ENCODE results near the gene KRTAP24-1.

DNA sequence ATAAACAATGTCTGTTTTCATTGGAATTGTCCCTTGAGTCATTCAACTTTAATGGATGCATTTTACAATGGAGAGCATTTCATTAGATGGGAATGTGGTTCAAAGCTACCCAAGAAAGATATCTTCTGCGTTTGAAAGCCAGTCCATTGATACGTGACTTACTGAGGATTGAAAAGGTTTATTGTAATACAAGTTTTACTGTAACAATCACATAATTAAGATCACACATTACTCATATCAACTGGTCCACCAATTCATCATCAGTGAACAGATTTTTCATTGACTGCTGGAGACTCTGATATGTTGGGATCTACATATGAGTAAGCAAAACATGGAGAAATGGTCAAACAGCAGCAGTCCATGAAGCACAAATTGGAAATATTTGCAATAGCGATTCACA is 32.8 kb downstream of the KRTAP24-1 start:
- TF ChIP-seq POLR2A (IDR thresholded peaks at IDR 0.05): no peak
- TF ChIP-seq, protein P1, sequence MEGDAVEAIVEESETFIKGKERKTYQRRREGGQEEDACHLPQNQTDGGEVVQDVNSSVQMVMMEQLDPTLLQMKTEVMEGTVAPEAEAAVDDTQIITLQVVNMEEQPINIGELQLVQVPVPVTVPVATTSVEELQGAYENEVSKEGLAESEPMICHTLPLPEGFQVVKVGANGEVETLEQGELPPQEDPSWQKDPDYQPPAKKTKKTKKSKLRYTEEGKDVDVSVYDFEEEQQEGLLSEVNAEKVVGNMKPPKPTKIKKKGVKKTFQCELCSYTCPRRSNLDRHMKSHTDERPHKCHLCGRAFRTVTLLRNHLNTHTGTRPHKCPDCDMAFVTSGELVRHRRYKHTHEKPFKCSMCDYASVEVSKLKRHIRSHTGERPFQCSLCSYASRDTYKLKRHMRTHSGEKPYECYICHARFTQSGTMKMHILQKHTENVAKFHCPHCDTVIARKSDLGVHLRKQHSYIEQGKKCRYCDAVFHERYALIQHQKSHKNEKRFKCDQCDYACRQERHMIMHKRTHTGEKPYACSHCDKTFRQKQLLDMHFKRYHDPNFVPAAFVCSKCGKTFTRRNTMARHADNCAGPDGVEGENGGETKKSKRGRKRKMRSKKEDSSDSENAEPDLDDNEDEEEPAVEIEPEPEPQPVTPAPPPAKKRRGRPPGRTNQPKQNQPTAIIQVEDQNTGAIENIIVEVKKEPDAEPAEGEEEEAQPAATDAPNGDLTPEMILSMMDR (IDR thresholded peaks at IDR 0.05): no peak
